GM12878 (cell line): ENCODE results near the gene TMCO6. TPM values are rescaled to one million over a fixed set of nuclear protein-coding genes. Genes with fewer than 3 reads are reported as not detected.

Source experiments
- ATAC-seq: fragments of 200-7000 bp; cut with Tn5 transposase; 3 replicates; pipeline ENCODE4 v1.9.1; 2020; ENCODE audit warnings: mild to moderate bottlenecking, moderate library complexity
- BruUV-seq: library from RNA; stranded (reverse); fragments of 400-500 nt; replicated peaks from 2 replicates; lab custom pipeline; 2021; lab: Mats Ljungman, UMichigan
- CTCF ChIA-PET: fragments of 300-600 bp; sonication (Branson Sonifier 250); formaldehyde crosslinking; extraction: SDS; loops from one replicate; lab custom pipeline; 2021; ENCODE audit warnings: inconsistent platforms; lab: Yijun Ruan, JAX
- POLR2A ChIA-PET: fragments of 350-600 bp; formaldehyde crosslinking; extraction: SDS; loops from one replicate; lab custom pipeline; 2021; ENCODE audit warnings: inconsistent platforms; lab: Charles Lee
- RAD21 ChIA-PET: fragments of 300-600 bp; sonication (Branson Sonifier 250); formaldehyde crosslinking; loops from one replicate; lab custom pipeline; 2023; ENCODE audit warnings: antibody characterized with exemption; ENCODE audit not compliant: unreplicated experiment; lab: Charles Lee
- SMC1A ChIA-PET: fragments of 300-600 bp; sonication (Branson Sonifier 250); formaldehyde crosslinking; loops from one replicate; lab custom pipeline; 2023; ENCODE audit not compliant: unreplicated experiment, uncharacterized antibody; lab: Charles Lee
- DNase-seq: peaks from one replicate; pipeline ENCODE4 v3.0.0-alpha.2; 2011; ENCODE audit warnings: low read depth, low spot score
- FAIRE-seq: peaks from 3 replicates; lab custom pipeline; 2011; peaks lifted over from hg19 to GRCh38; lab: Jason Lieb, UNC
- H2AFZ ChIP-seq: 2 replicates; pipeline ENCODE4 v1.6.0; 2011; ENCODE audit warnings: low read depth, low read length, control low read depth; ENCODE audit not compliant: control insufficient read depth
- H3K27ac ChIP-seq: 2 replicates; pipeline ENCODE4 v1.5.1; 2011; ENCODE audit warnings: control low read depth; ENCODE audit not compliant: control insufficient read depth, insufficient read depth
- H3K27me3 ChIP-seq, 2 experiments: replicated peaks in 1 of 2; 2 replicates each; pipeline versions ENCODE4 v1.6.0 to v1.6.1; 2011; ENCODE audit warnings: low read length in 1 of 2; ENCODE audit not compliant: control insufficient read depth in 2 of 2, insufficient read depth in 2 of 2
- H3K36me3 ChIP-seq, 2 experiments: 2 replicates each; pipeline ENCODE4 v1.5.1; 2011; ENCODE audit warnings: low read length in 1 of 2; ENCODE audit not compliant: control insufficient read depth in 2 of 2, insufficient read depth in 2 of 2
- H3K4me1 ChIP-seq: 2 replicates; pipeline ENCODE4 v1.6.1; 2011; ENCODE audit warnings: mild to moderate bottlenecking, low read length, moderate library complexity, mixed read lengths; ENCODE audit not compliant: control insufficient read depth, insufficient read depth
- H3K4me2 ChIP-seq: 2 replicates; pipeline ENCODE4 v1.6.0; 2011; ENCODE audit warnings: control low read depth; ENCODE audit not compliant: control insufficient read depth, insufficient read depth
- H3K4me3 ChIP-seq: fragments of 200-600 bp; sonication (generic); 2 replicates; pipeline ENCODE4 v1.5.1; 2016
- H3K79me2 ChIP-seq: 2 replicates; pipeline ENCODE4 v1.6.0; 2011; ENCODE audit warnings: low read length; ENCODE audit not compliant: control insufficient read depth, insufficient read depth
- H3K9ac ChIP-seq: 2 replicates; pipeline ENCODE4 v1.8.0; 2011; ENCODE audit warnings: low read length, control low read depth, mixed read lengths; ENCODE audit not compliant: control insufficient read depth, insufficient read depth
- H3K9me3 ChIP-seq: replicated peaks from 3 replicates; pipeline ENCODE4 v1.5.1; 2011; ENCODE audit warnings: mild to moderate bottlenecking, low read length; ENCODE audit not compliant: control insufficient read depth, insufficient read depth
- H4K20me1 ChIP-seq: 2 replicates; pipeline ENCODE4 v1.6.0; 2011; ENCODE audit not compliant: control insufficient read depth, insufficient read depth
- ATF7 ChIP-seq: fragments of 450-650 bp; IDR thresholded peaks from 2 replicates; pipeline ENCODE4 v1.6.1; 2016; ENCODE audit warnings: low read depth, mild to moderate bottlenecking
- BMI1 ChIP-seq: fragments of 450-650 bp; IDR thresholded peaks from 2 replicates; pipeline ENCODE4 v1.6.1; 2016; ENCODE audit warnings: mild to moderate bottlenecking, moderate library complexity, borderline replicate concordance
- E4F1 ChIP-seq: fragments of 450-650 bp; IDR thresholded peaks from 2 replicates; pipeline ENCODE4 v1.6.1; 2018; ENCODE audit warnings: borderline replicate concordance, mild to moderate bottlenecking; ENCODE audit not compliant: partially characterized antibody
- ESRRA ChIP-seq: IDR thresholded peaks from 2 replicates; pipeline ENCODE4 v1.6.1; 2012; ENCODE audit warnings: mild to moderate bottlenecking, low read length, improper control_type of control experiment
- IRF3 ChIP-seq: fragments of 450-650 bp; IDR thresholded peaks from 2 replicates; pipeline ENCODE4 v1.6.1; 2014; ENCODE audit warnings: mild to moderate bottlenecking
- MLLT1 ChIP-seq: fragments of 450-650 bp; IDR thresholded peaks from 2 replicates; pipeline ENCODE4 v1.6.1; 2016; ENCODE audit warnings: mild to moderate bottlenecking
- NKRF ChIP-seq: fragments of 450-650 bp; conservative IDR thresholded peaks from 2 replicates; pipeline ENCODE4 v1.6.1; 2017; ENCODE audit warnings: mild to moderate bottlenecking, moderate library complexity
- PML ChIP-seq: IDR thresholded peaks from 2 replicates; pipeline ENCODE4 v1.6.1; 2012; ENCODE audit warnings: low read length, inconsistent platforms
- RAD51 ChIP-seq: fragments of 450-650 bp; IDR thresholded peaks from 2 replicates; pipeline ENCODE4 v1.6.1; 2016; ENCODE audit warnings: moderate library complexity, mild to moderate bottlenecking, inconsistent platforms
- YBX1 ChIP-seq: fragments of 450-650 bp; IDR thresholded peaks from 2 replicates; pipeline ENCODE4 v1.6.1; 2016; ENCODE audit warnings: antibody characterized with exemption
- ZNF217 ChIP-seq: fragments of 450-650 bp; IDR thresholded peaks from 2 replicates; pipeline ENCODE4 v1.6.1; 2017; ENCODE audit warnings: antibody characterized with exemption, mild to moderate bottlenecking
- ZNF24 ChIP-seq: fragments of 450-650 bp; IDR thresholded peaks from 2 replicates; pipeline ENCODE4 v1.6.1; 2017; ENCODE audit warnings: antibody characterized with exemption, mild to moderate bottlenecking
- WGBS: methylation state at CpG from one replicate; pipeline ENCODE4 v1.1.6; 2016; ENCODE audit warnings: low lambda C conversion rate; ENCODE audit not compliant: insufficient replicate concordance, insufficient coverage; ENCODE audit errors: missing lambda C conversion rate; 5-methylcytosine and 5-hydroxymethylcytosine counted together
- in situ Hi-C: fragments of 300-500 bp; cut with MboI; formaldehyde crosslinking; loops from 9 replicates; pipeline ENCODE4 v1.14.3; 2018; ENCODE audit warnings: mixed read lengths
- intact Hi-C: fragments of 100-400 bp; cut with micrococcal nuclease; formaldehyde crosslinking; loops from one replicate; pipeline ENCODE4 v1.14.2; 2022; ENCODE audit not compliant: unreplicated experiment
- polyA plus RNA-seq, 11 experiments: library from polyadenylated mRNA; depleted of rRNA in 4 of 11; unstranded in 6 of 11; stranded (reverse) in 5 of 11; fragments of >200 nt; fragmentation: Nextera tagmentation in 4 of 11; fragmentation: Illumina TruSeq in 1 of 11; extraction: Ambion mirVana in 4 of 11; extraction: Trizol in 1 of 11; gene quantifications; 1 replicate in 1 of 11; 2 replicates in 10 of 11; pipeline versions ENCODE4 v1.2.1 to v1.2.3, GENCODE V29; 2011 to 2016; ENCODE audit warnings: inconsistent platforms in 2 of 11, missing spikeins in 2 of 11, low read depth in 1 of 11
- total RNA-seq, 4 experiments: library from RNA; depleted of rRNA in 3 of 4; stranded (reverse); fragments of >200 nt in 3 of 4; fragmentation: Illumina TruSeq in 1 of 4; extraction: Trizol in 1 of 4; gene quantifications; 2 replicates each; pipeline versions ENCODE4 v1.2.1 to v1.2.3, GENCODE V29; 2013 to 2021

TMCO6 gene
- total and polyA plus RNA-seq, 10 of the 15 experiments (the other 5 are each of a cell fraction or from before 2014, with no cell fraction given) = 4.1 to 21.6 (median 11.7) TPM

GRCh38 chr5:140600096-140600495 is 39.2 kb upstream of the TMCO6 start:
- no peaks in the 10 kb centered on the region for H3K27me3 ChIP-seq
- no peaks in the 10 kb centered on the region for H3K36me3 ChIP-seq
- ChIA-PET CTCF (interaction anchor here (1.1 kb wide), 1 partner anchor 35 kb away, joined by 5 read pairs; no protein-coding TSS in a partner anchor), SMC1A (no interaction called here), POLR2A (no interaction called here), RAD21 (no interaction called here)
- ATAC-seq (no peak), DNase-seq (no peak), FAIRE-seq (no peak)
- no peaks in the 10 kb centered on the region for H3K4me1 ChIP-seq
- BruUV-seq = no TSS peak
- in situ Hi-C loops (no loop called here), intact Hi-C loops (no loop called here)
- H3K9ac ChIP-seq = no peak overlapping the region
- no peak overlapping the region for H2AFZ ChIP-seq
- H3K79me2 ChIP-seq = no peaks in the 10 kb centered on the region
- TF ChIP-seq ESRRA (no peak), IRF3 (no peak), ZNF24 (no peak), RAD51 (no peak), PML (no peak), ZNF217 (no peak)
- H3K4me3 ChIP-seq = no peak overlapping the region
- no peak overlapping the region for H3K27ac ChIP-seq
- no peaks in the 10 kb centered on the region for H3K9me3 ChIP-seq
- H4K20me1 ChIP-seq = no peaks in the 10 kb centered on the region
- no peak overlapping the region for H3K4me2 ChIP-seq

GRCh38 chr5:140602147-140602546 is 37.1 kb upstream of the TMCO6 start:
- Histone ChIP-seq H4K20me1 (no peaks in the 10 kb centered on the region), H3K4me2 (no peak overlapping the region), H3K27ac (no peak overlapping the region), H3K27me3 (no peaks in the 10 kb centered on the region), H3K79me2 (no peaks in the 10 kb centered on the region), H3K9me3 (no peaks in the 10 kb centered on the region), H2AFZ (no peak overlapping the region), H3K4me1 (no peaks in the 10 kb centered on the region), H3K4me3 (no peak overlapping the region), H3K36me3 (no peaks in the 10 kb centered on the region), H3K9ac (no peak overlapping the region)
- CTCF ChIA-PET = no interaction called here
- DNase-seq (no peak), ATAC-seq (no peak), FAIRE-seq (no peak)
- intact Hi-C loops = no loop called here
- POLR2A ChIA-PET = interaction anchor here (0.6 kb wide), 1 partner anchor 220 kb away, joined by 3 read pairs; no protein-coding TSS in a partner anchor
- WGBS = 23% methylated on average over 4 of the region's 4 CpGs
- RAD21 ChIA-PET = no interaction called here
- BruUV-seq = no TSS peak
- in situ Hi-C loops = no loop called here
- SMC1A ChIA-PET = no interaction called here
- TF ChIP-seq ATF7 = 0 out of 2 replicates have a peak, but pooled peaks have one; percentile 24
- TF ChIP-seq NKRF = no peak
- no peak for TF ChIP-seq MLLT1
- no peak for TF ChIP-seq YBX1
- TF ChIP-seq BMI1 = no peak
- TF ChIP-seq E4F1 = no peak
- no peak for TF ChIP-seq RAD51
